Psoas muscle (tissue), 8 donors: ENCODE data around the gene GH2. TPM values are rescaled to one million over a fixed set of nuclear protein-coding genes. Genes with fewer than 3 reads are reported as not detected.

Source experiments
- ATAC-seq, 4 donors: fragments of 200-7000 bp; cut with Tn5 transposase; one replicate each; pipeline ENCODE4 v1.9.1; 2020; ENCODE audit warnings: moderate library complexity in 3 of 4, mild to moderate bottlenecking in 2 of 4
- DNase-seq, 2 donors: peaks; one replicate each; pipeline ENCODE4 v3.0.0-alpha.2; 2020
- H3K27ac ChIP-seq: fragments of 200-600 bp; one replicate; pipeline ENCODE4 v1.8.0; 2022
- H3K27me3 ChIP-seq, 3 donors: fragments of 200-600 bp in 1 of 3; one replicate each; pipeline versions ENCODE4 v1.6.1 to v1.8.0; 2013 to 2022; ENCODE audit warnings: low read length in 2 of 3, mild to moderate bottlenecking in 2 of 3, moderate library complexity in 1 of 3; ENCODE audit not compliant: insufficient read depth in 3 of 3
- H3K36me3 ChIP-seq, 2 donors: fragments of 200-600 bp in 1 of 2; one replicate each; pipeline versions ENCODE4 v1.6.1 to v1.8.0; 2013 to 2022; ENCODE audit warnings: low read depth in 1 of 2, mild to moderate bottlenecking in 1 of 2, moderate library complexity in 1 of 2; ENCODE audit not compliant: insufficient read depth in 1 of 2
- H3K4me1 ChIP-seq: fragments of 200-600 bp; one replicate; pipeline ENCODE4 v1.8.0; 2022
- H3K4me3 ChIP-seq: fragments of 200-600 bp; one replicate; pipeline ENCODE4 v1.8.0; 2022; ENCODE audit warnings: mild to moderate bottlenecking
- H3K9me3 ChIP-seq: fragments of 200-600 bp; one replicate; pipeline ENCODE4 v1.8.0; 2022
- CTCF ChIP-seq: fragments of 200-600 bp; IDR thresholded peaks from one replicate; pipeline ENCODE4 v1.8.0; 2022; ENCODE audit warnings: antibody characterized with exemption
- WGBS, 3 donors: extraction: QIAGEN DNeasy Blood & Tissue Kit; methylation state at CpG; one replicate each; pipeline versions ENCODE4 v1.1.6 to v1.1.7; 2013; 5-methylcytosine and 5-hydroxymethylcytosine counted together
- intact Hi-C, 2 donors: fragments of 100-400 bp; cut with DNase I; formaldehyde crosslinking; loops; one replicate each; pipeline versions ENCODE4 v1.11.0 to v1.14.2; 2022
- polyA plus RNA-seq, 3 donors: library from polyadenylated mRNA; stranded (reverse); fragments of 200-250 nt; gene quantifications; one replicate each; pipeline ENCODE4 v1.2.3, GENCODE V29; 2013
- total RNA-seq, 4 donors: library from RNA; stranded (reverse); fragmentation: NEBNext Ultra II Directional in 2 of 4; extraction: Animal tissue kit (Norgen Biotek cat#: 25700) in 2 of 4; gene quantifications; one replicate each; pipeline versions ENCODE4 v1.2.1 to v1.2.4, GENCODE V29; 2021 to 2023
- donor health status: healthy with polysubstance abuse.
- donor health status: DM: no; HTN: no; CAD: no; lungs with moderate emphysema.
- donor health status: Bipolar disorder and iron deficiency.
- donor health status: healthy.
- donor health status: DM: yes; HTN: yes; CAD: no.
- donor health status: DM: no; HTN: no; CAD: no.
- donor health status: DM: no; HTN: no; CAD: no.
- donor health status: DM: yes; HTN: yes; CAD: no.

The GH2 gene
- total and polyA plus RNA-seq, 7 donors: not detected

DNA sequence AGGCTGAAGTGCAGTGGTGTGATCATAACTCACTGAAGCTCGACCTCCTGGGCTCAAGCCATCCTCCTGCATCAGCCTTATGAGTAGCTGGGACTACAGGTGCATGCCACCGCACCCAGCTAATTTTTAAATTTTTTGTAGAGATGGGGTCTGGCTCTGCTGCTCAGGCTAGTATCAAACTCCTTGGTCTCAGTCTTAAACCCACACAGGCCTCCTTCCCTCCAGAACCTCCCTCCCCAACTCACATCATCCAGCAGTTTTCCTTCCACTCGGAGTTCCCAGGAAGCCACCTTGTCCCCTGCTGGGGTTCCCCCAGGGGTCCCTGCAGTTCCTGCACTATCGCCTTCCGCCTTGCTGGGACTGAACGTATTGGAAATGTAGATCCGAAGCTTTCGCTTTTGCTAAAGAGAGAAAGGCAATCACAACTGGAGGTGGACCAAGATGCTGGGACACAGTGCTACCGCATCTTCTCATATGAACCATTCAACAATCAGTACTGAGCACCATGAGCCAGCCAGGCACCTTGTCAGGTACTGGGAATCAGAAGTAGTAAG is 46.5 kb downstream of the GH2 start:
- no peak for TF ChIP-seq CTCF
- peaks cover 43% of the 10 kb centered on the region for H3K4me1 ChIP-seq
- 86 to 89% (median 86%) methylated on average over 9 of the region's 9 CpGs for WGBS, 3 donors
- DNase-seq (no peak), ATAC-seq (no peak)
- no peaks in the 10 kb centered on the region for H3K9me3 ChIP-seq
- H3K4me3 ChIP-seq: no peak overlapping the region
- H3K36me3 ChIP-seq: peaks cover 23 to 70% of the 10 kb centered on the region in 2 donors
- no peaks in the 10 kb centered on the region for H3K27me3 ChIP-seq
- H3K27ac ChIP-seq: peak overlapping the region; percentile 3
- intact Hi-C loops: loop anchor here in 1 of 2 donors (5.0 kb wide), 1 partner anchor 138 kb away; no protein-coding TSS in a partner anchor

- Histone ChIP-seq H3K36me3 (peaks cover 30 to 76% of the 10 kb centered on the region in 2 donors), H3K27ac (peak overlapping the region; percentile 3), H3K27me3 (no peaks in the 10 kb centered on the region), H3K9me3 (no peaks in the 10 kb centered on the region), H3K4me1 (peaks cover 39% of the 10 kb centered on the region), H3K4me3 (no peak overlapping the region)
- 35 to 44% (median 39%) methylated on average over 13 of the region's 13 CpGs for WGBS, 3 donors
- TF ChIP-seq CTCF: peak; percentile 47
- DNase-seq (peak; percentile 59 to 78), ATAC-seq (peak; percentile 43 to 64 (median 52))
- intact Hi-C loops: loop anchor here in 1 of 2 donors (5.0 kb wide), 1 partner anchor 137 kb away; no protein-coding TSS in a partner anchor
These were observed 47.1 kb downstream of the GH2 start for GRCh38 chr17:63834431-63835166.

DNA sequence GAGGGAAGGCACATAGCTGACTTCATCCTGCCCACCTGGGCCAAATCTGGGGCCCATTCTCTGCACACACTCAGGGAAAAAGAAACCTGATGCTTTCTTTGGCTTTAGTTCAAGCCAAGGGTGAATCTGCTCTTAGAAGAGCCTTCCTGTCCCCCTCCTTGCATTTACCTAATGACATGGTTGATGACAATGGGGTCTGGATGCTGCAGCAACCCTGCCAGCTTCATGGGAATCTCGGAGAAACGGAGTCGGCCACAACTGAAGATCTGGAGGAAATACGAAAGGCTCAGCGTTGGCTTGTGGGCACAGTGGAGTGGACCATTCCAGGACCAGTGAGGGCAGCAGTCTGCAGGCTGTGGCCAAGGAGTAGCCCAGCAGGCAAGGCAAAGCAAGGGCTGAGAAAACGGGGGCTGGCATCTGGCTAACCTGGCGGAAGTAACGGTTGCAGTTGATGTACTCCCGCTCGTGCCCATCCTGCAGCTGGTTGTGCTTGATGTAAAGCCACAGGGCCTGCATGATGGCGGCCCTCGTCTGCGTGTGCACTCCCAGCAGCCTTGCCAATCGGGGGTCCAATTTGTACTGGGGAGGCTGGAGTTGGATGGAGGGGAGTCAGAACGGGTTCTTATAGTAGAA is 47.9 kb downstream of the GH2 start:
- Histone ChIP-seq H3K9me3 (no peaks in the 10 kb centered on the region), H3K27me3 (no peaks in the 10 kb centered on the region), H3K36me3 (peaks cover 31 to 83% of the 10 kb centered on the region in 2 donors), H3K4me3 (no peak overlapping the region), H3K4me1 (peaks cover 39% of the 10 kb centered on the region), H3K27ac (no peak overlapping the region)
- ATAC-seq (no peak), DNase-seq (no peak)
- WGBS, 3 donors: 78 to 86% (median 79%) methylated on average over 15 of the region's 15 CpGs
- intact Hi-C loops: no loop called here
- TF ChIP-seq CTCF: no peak

DNA sequence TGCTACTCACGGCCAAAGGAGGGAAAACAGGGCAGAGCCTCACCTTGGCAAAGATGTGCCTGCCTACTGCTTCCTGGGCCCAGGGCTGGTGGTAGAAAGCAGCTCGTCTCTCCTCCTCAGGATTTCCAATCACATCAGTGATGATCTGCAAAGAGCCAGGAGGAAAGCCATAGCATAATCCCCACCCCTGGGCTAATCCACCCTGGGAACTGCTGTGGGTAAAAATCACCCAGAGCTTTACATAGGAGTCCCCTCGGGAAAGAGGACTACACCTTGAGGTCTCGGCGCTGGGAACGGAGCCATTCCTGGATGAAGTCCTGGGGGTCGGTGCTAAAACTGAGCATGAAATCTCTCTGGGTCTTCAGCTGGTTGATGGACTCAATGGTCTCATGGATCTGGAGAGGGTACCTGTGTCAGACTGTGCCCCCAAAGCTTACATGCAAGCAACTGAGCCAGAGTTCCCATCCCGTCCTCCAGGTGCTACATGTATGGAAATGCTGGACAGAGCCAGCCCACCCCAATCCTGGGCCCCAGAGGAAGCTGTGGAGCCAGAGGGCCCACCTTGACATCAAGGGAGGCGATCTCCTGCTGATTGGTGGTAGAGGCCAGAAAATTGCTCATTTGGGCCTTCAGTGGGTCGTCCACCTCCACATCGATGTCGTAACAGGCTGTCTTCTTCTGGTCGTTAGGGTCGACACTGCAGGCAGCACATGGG is 48.6 kb downstream of the GH2 start:
- 67 to 78% (median 68%) methylated on average over 14 of the region's 14 CpGs for WGBS, 3 donors
- H3K9me3 ChIP-seq: no peaks in the 10 kb centered on the region
- DNase-seq (no peak), ATAC-seq (no peak)
- no peaks in the 10 kb centered on the region for H3K27me3 ChIP-seq
- peaks cover 31 to 90% of the 10 kb centered on the region in 2 donors for H3K36me3 ChIP-seq
- intact Hi-C loops: no loop called here
- no peak for TF ChIP-seq CTCF
- peaks cover 39% of the 10 kb centered on the region for H3K4me1 ChIP-seq
- no peak overlapping the region for H3K27ac ChIP-seq
- no peak overlapping the region for H3K4me3 ChIP-seq
